ENCODE data around the gene CHRM4. TPM values are rescaled to one million over a fixed set of nuclear protein-coding genes. Genes with fewer than 3 reads are reported as not detected.

CHRM4 gene
- total and polyA plus RNA-seq, 2 of the 13 experiments (the other 11 are each of a cell fraction or from before 2014, with no cell fraction given), result 0.13 to 0.21 TPM

DNA sequence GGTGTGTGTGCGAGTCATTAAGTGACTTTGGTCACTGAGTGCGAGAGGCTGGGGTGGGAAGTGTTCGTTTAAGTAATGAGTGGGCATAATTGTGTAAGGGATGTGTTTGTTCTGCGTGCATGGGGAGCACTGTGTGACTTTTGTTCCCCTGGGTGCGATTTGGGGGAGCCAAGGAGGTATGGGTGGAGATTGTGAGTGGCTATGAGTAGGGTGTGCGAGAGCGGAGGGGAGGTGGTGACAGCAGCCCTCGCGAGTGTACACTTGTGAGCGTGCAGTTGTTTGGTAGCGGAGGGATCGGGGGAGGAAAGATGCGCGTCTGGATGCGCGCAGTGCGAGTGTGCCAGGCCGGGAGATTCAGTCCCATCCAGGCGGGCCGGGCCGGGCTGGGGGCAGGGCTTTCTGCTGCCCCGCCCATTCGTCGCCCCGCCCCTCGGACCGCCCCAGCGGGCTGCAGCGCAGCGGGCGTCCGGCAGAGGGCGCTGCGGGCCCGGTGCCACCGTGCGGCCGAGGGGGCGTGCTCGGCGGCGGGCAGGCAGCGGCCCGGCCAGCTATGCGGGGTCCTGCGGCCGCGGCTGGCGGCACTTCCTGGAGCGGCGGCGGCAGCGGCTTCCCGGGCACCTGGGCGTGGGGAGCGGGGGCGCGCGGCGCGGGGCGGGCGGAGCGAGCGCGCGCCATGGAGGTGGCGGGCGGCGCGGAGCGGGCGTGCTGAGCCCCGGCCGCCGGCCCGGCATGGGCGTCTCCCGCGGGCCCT, 44.5 kb downstream of the CHRM4 start, which contains the start of gene DGKZ (continued):
- no peak for TF ChIP-seq BCLAF1 (IDR thresholded peaks at IDR 0.05)
- peak; percentile 63; the same call in 1 of the 2 replicates for TF ChIP-seq THAP11 (CRISPR knock-in tag; IDR thresholded peaks at IDR 0.05)
- TF ChIP-seq, protein P1, sequence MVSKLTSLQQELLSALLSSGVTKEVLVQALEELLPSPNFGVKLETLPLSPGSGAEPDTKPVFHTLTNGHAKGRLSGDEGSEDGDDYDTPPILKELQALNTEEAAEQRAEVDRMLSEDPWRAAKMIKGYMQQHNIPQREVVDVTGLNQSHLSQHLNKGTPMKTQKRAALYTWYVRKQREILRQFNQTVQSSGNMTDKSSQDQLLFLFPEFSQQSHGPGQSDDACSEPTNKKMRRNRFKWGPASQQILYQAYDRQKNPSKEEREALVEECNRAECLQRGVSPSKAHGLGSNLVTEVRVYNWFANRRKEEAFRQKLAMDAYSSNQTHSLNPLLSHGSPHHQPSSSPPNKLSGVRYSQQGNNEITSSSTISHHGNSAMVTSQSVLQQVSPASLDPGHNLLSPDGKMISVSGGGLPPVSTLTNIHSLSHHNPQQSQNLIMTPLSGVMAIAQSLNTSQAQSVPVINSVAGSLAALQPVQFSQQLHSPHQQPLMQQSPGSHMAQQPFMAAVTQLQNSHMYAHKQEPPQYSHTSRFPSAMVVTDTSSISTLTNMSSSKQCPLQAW (CRISPR knock-in tag; IDR thresholded peaks at IDR 0.05), result no peak
- TF ChIP-seq TARDBP (CRISPR knock-in tag; IDR thresholded peaks at IDR 0.05), result no peak
- TF ChIP-seq NAIF1 (CRISPR knock-in tag; IDR thresholded peaks at IDR 0.05; ENCODE audit: borderline replicate concordance), result no peak
- TF ChIP-seq, protein P2, sequence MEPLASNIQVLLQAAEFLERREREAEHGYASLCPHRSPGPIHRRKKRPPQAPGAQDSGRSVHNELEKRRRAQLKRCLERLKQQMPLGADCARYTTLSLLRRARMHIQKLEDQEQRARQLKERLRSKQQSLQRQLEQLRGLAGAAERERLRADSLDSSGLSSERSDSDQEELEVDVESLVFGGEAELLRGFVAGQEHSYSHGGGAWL (CRISPR knock-in tag; IDR thresholded peaks at IDR 0.05), result no peak
- TF ChIP-seq DMTF1 (CRISPR knock-in tag; IDR thresholded peaks at IDR 0.05), result no peak
- TF ChIP-seq MAFG (CRISPR knock-in tag; IDR thresholded peaks at IDR 0.05), result no peak
- TF ChIP-seq SP140L (CRISPR knock-in tag; IDR thresholded peaks at IDR 0.05; ENCODE audit: borderline replicate concordance), result no peak
- no peak for TF ChIP-seq EP300 (IDR thresholded peaks at IDR 0.05; ENCODE audit: low read depth in 2 of 2, low read length in 2 of 2)
- TF ChIP-seq EP300 (CRISPR knock-in tag; IDR thresholded peaks at IDR 0.05; ENCODE audit: borderline replicate concordance), result no peak
- TF ChIP-seq XRCC5 (optimal IDR thresholded peaks at IDR 0.05; ENCODE audit: low read length), result peak; percentile 65
- no peak for TF ChIP-seq ZNF670 (CRISPR knock-in tag; IDR thresholded peaks at IDR 0.05; ENCODE audit: borderline replicate concordance)
- no peak for TF ChIP-seq ZNF766 (CRISPR knock-in tag; IDR thresholded peaks at IDR 0.05; ENCODE audit: borderline replicate concordance)
- peak; percentile 54 for TF ChIP-seq YY1 (IDR thresholded peaks at IDR 0.05; ENCODE audit: insufficient read depth, insufficient replicate concordance, low read depth, low read length)
- TF ChIP-seq NBN (conservative IDR thresholded peaks at IDR 0.05), result no peak
- no peak for TF ChIP-seq MED1 (CRISPR knock-in tag; IDR thresholded peaks at IDR 0.05)
- TF ChIP-seq ZC3H4 (CRISPR knock-in tag; IDR thresholded peaks at IDR 0.05; ENCODE audit: borderline replicate concordance), result no peak
- peak; percentile 16; the same call in 1 of the 2 replicates for TF ChIP-seq ERF (CRISPR knock-in tag; IDR thresholded peaks at IDR 0.05)
- no peak for TF ChIP-seq ARHGAP35 (CRISPR knock-in tag; IDR thresholded peaks at IDR 0.05; ENCODE audit: borderline replicate concordance)
- no peak for TF ChIP-seq ZNF674 (CRISPR knock-in tag; IDR thresholded peaks at IDR 0.05; ENCODE audit: low read depth)
- TF ChIP-seq ZNF230 (CRISPR knock-in tag; IDR thresholded peaks at IDR 0.05), result no peak
- TF ChIP-seq KLF9 (CRISPR knock-in tag; IDR thresholded peaks at IDR 0.05; ENCODE audit: low read depth), result no peak
